Measurements from ENCODE around the gene ANKRD65. TPM values are rescaled to one million over a fixed set of nuclear protein-coding genes. Genes with fewer than 3 reads are reported as not detected.
A peak's percentile ranks its signal among the peaks of the same experiment; 100 is the strongest.
"Not testable (repeated sequence)": the region's sequence is repeated elsewhere in the genome, so short reads cannot be mapped to it uniquely, and the experiment has no call there.

The ANKRD65 gene
- total and polyA plus RNA-seq, 3 donors from 2014 or later, result 10.0 to 14.7 (median 10.4) TPM

DNA sequence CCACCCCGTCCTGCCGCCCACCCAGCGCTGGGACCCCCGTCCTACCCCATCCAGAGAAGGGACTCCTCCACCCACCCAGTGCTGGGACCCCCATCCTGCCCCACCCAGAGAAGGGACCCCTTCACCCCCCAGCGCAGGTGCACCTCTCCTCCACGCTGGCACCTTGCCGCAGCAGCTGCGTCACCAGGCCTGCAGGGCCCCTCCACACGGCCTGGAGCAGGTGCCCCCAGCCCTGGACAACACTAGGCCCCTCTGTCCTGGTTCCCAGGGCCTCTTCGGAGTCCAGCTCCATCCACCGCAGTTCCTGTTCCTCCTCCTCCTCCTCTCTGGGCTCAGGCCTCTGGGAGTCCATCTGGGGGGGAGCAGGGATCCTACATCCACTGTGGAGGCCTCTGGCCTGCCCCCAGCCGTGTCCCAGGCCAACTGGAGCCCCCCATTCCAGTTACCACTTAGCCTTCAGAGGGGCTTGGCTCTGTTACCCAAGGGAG, 378 bp downstream of the ANKRD65 start:
- TF ChIP-seq, protein P1, sequence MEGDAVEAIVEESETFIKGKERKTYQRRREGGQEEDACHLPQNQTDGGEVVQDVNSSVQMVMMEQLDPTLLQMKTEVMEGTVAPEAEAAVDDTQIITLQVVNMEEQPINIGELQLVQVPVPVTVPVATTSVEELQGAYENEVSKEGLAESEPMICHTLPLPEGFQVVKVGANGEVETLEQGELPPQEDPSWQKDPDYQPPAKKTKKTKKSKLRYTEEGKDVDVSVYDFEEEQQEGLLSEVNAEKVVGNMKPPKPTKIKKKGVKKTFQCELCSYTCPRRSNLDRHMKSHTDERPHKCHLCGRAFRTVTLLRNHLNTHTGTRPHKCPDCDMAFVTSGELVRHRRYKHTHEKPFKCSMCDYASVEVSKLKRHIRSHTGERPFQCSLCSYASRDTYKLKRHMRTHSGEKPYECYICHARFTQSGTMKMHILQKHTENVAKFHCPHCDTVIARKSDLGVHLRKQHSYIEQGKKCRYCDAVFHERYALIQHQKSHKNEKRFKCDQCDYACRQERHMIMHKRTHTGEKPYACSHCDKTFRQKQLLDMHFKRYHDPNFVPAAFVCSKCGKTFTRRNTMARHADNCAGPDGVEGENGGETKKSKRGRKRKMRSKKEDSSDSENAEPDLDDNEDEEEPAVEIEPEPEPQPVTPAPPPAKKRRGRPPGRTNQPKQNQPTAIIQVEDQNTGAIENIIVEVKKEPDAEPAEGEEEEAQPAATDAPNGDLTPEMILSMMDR (IDR thresholded peaks at IDR 0.05), result no peak
- no peak for TF ChIP-seq POLR2A (IDR thresholded peaks at IDR 0.05)
- peak overlapping the region; percentile 24 to 39 for H3K4me3 ChIP-seq
- intact Hi-C loops (cut with DNase I; ENCODE audit: low total_unique reads), result no loop called here
- peaks cover 24% of the 10 kb centered on the region for H3K4me1 ChIP-seq
- 40 to 45% methylated on average over 1 to 12 of the region's 12 CpGs for WGBS, 2 donors
- H3K9me3 ChIP-seq, result no peaks in the 10 kb centered on the region
- peak overlapping the region; percentile 53 to 79 for H3K27ac ChIP-seq
- no peak for DNase-seq
- H3K36me3 ChIP-seq (ENCODE audit: low read depth, missing control alignments), result no peaks in the 10 kb centered on the region
- no peaks in the 10 kb centered on the region for H3K27me3 ChIP-seq

- Histone ChIP-seq H3K36me3 (ENCODE audit: low read depth, missing control alignments) (no peaks in the 10 kb centered on the region), H3K27ac (peak overlapping the region; percentile 81 to 83), H3K4me3 (peak overlapping the region; percentile 44 to 59), H3K9me3 (no peaks in the 10 kb centered on the region), H3K4me1 (peaks cover 24% of the 10 kb centered on the region), H3K27me3 (no peaks in the 10 kb centered on the region)
- TF ChIP-seq POLR2A (IDR thresholded peaks at IDR 0.05), result no peak
- TF ChIP-seq, protein P1 (IDR thresholded peaks at IDR 0.05), result no peak
- intact Hi-C loops (cut with DNase I; ENCODE audit: low total_unique reads), result no loop called here
- no peak for DNase-seq
- whole genome bisulfite sequencing, 2 donors, result 0 to 18% methylated on average over 11 to 31 of the region's 112 CpGs
Measured at GRCh38 chr1:1419813-1420653, 1.0 kb downstream of the ANKRD65 start.

DNA sequence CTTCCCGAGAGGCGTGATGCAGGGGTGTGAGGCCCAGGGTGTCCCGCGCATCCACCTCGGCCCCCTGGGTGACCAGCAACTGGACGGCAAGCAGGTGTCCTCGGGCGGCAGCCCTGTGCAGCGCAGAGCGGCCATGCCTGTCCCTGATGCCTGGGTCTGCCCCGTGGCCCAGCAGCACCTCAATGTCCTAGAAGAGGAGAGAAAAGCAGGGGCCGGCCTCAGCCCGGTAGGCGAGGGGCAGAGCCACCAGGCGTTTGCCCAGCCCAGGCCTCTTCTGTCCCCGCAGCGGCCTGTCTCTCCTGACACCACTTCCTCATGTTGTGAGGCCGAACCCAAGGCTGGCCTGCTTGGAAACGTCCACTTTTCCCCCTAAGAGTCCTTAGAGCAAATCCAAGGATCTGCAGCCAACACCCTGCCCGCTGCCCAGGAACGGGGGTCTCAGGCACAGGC, 1.7 kb downstream of the ANKRD65 start:
- H3K27me3 ChIP-seq, result no peaks in the 10 kb centered on the region
- no peaks in the 10 kb centered on the region for H3K9me3 ChIP-seq
- TF ChIP-seq, protein P1 (IDR thresholded peaks at IDR 0.05), result no peak
- no peak for TF ChIP-seq POLR2A (IDR thresholded peaks at IDR 0.05)
- peaks cover 24% of the 10 kb centered on the region for H3K4me1 ChIP-seq
- DNase-seq, result no peak
- peak overlapping the region; percentile 44 to 59 for H3K4me3 ChIP-seq
- WGBS, 2 donors, result 81% methylated on average over 19 of the region's 21 CpGs; no CpG with 5 or more reads in 1 of the 2 donors
- no peaks in the 10 kb centered on the region for H3K36me3 ChIP-seq (ENCODE audit: low read depth, missing control alignments)
- H3K27ac ChIP-seq, result peak overlapping the region; percentile 81 to 83
- intact Hi-C loops (cut with DNase I; ENCODE audit: low total_unique reads), result no loop called here

DNA sequence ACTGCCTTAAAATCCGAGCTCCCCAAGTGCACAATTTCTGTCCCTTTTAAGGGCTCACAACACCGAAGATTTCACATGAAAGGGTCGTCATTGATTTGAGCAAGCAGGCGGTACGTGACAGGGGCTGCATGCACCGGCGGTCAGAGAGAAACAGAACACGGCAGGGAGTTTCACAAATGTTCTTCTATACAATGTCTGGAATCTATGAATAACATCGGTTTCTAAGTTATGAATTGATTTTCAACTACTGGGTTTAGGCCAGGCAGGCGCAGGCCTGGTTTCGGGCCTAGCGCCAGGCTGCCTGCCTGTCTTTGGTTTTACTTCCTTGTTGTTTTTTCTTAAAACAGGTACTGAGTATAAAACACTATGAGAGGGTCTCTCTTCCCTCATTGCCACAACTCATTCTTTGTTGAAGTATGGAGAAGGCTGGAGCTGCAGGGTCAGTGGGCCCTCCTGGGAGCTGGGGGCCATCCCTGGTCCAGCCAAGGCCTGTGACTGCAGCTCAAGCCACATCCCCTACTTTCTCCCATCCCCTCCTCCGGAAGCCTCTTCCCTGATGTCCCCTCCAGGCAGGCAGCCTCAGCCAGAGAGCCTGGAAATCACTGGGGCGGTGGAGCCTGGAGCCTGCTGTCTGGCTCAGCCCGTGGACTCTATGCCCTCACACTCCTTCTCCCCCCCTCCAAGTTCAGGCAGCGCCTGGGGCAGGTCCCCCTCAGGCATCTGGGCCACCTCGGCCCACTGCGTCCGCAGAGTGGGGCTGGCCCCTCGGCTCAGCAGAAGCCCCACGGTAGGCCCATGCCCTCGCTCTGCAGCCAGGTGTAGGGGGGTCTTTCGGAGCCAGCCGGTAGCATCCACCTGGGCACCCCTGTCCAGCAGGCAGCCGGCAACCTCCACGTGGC, 2.4 kb downstream of the ANKRD65 start:
- no peak overlapping the region for H3K27ac ChIP-seq
- no peak for TF ChIP-seq POLR2A (IDR thresholded peaks at IDR 0.05)
- TF ChIP-seq, protein P1 (IDR thresholded peaks at IDR 0.05), result no peak
- 93 to 94% methylated on average over 12 to 26 of the region's 26 CpGs for whole genome bisulfite sequencing, 2 donors
- no peaks in the 10 kb centered on the region for H3K27me3 ChIP-seq
- no peak overlapping the region for H3K4me3 ChIP-seq
- no peak for DNase-seq
- no peaks in the 10 kb centered on the region for H3K9me3 ChIP-seq
- intact Hi-C loops (cut with DNase I; ENCODE audit: low total_unique reads), result no loop called here
- H3K4me1 ChIP-seq, result peaks cover 24% of the 10 kb centered on the region
- H3K36me3 ChIP-seq (ENCODE audit: low read depth, missing control alignments), result no peaks in the 10 kb centered on the region

DNA sequence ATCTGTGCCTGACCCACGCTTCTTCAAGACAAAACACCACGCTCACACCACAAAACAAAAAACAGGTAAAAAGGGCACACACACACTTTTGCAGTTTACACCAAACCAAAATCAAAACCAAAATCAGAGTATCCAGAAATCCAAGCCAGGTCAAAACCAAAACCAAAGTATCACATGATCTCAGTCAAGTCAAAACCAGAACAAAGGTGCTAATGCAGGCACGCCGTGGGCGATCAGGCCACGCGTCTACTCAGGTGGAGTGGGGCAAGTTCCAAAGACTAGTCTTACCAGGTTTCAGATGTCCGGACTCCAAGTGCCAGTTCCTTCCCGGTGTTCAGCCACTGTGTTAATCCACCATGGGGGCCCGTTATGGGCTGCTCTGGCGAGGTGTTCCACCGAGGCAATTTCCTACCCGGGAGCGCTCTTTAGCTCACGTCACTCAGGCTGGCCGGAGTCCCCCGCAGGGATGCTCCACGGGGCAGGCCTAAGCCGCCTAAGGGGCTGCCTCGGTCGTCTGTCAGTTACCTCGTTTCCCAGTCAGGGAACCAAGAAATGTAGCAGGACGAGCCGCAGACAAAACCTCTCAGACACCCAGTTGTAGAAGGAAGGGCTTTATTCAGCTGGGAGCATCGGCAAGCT, 3.1 kb downstream of the ANKRD65 start:
- H3K36me3 ChIP-seq (ENCODE audit: low read depth, missing control alignments); H3K9me3 ChIP-seq; DNase-seq; intact Hi-C loops (cut with DNase I; ENCODE audit: low total_unique reads); H3K4me3 ChIP-seq; H3K27me3 ChIP-seq: not testable (repeated sequence)
- Histone ChIP-seq H3K4me1 (peaks cover 24% of the 10 kb centered on the region), H3K27ac (peak overlapping the region in 1 of 2 donors; percentile 56)
- 89 to 92% methylated on average over 23 to 25 of the region's 25 CpGs for WGBS, 2 donors
